ENCODE results near the gene SYT2.
"Not testable (repeated sequence)": the region's sequence is repeated elsewhere in the genome, so short reads cannot be mapped to it uniquely, and the experiment has no call there.

SYT2 gene

DNA sequence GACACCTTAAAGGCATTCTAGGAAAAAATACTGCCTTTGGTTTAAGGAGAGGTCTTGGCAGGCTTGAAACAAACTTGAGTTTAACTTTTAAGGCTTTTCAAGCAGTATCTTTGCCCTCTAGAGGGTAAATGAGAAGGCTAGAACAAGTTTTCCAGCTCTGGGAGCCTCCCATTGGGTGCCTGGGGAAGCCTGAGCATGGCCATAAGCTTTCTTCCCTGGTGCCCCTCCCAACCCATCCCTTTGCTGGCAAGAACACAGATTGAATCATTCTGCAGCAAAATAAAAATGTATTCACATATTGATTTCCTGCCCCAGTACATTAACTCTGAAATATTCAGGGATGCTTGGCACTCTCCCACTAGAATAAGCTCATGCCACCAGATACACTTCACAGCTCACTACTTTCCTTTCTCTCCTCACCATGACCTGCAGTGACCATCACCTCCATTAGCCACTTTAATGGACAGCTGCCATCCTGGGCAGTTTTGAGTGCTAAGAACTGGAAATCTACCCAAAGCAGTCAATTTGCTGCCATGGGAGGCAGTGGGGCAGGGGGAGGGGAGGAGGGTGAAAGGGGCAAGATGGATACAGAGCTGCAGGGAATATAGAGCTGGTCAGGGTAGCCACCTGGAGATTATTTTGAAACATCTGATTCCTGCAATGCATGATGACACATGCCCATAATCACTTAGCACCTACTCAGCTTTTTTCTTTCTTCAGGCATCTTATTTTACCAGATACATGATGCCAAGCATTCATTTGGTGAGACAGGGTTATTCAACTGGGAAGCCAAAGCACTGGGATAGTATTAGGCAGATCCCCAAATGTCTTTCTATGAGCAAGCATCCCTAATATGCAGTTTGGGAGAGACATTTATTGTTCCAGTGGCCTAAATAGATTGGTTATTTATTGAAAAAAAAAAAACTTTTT lies 140.6 kb downstream of the SYT2 start:
- DNase-seq (ENCODE audit: low spot score): no peak

DNA sequence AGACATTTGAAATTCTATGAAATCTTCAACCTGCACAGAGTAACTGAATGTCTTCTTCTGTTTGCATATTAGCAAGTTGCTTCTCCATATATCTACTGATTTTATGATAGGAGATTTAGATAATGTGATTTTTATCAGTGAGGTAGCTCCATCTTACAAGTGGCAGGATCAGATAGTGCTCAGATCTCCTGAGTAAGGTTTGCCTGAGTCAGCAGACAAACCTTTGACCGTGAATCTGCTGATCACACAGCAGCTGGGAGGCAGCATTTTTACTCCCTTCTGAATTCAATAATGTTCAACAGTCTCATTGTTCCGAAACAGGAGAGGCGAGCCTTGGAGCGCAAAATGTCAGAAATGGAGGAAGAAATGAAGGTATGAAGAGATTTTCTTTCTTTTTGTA lies 141.4 kb downstream of the SYT2 start:
- no peak for DNase-seq (ENCODE audit: low spot score)

GRCh38 chr1:202568410-202568809 lies 141.8 kb downstream of the SYT2 start:
- DNase-seq (ENCODE audit: low spot score): no peak

- DNase-seq (ENCODE audit: low spot score): no peak
Observed at GRCh38 chr1:202567738-202568137, 142.5 kb downstream of the SYT2 start.

DNA sequence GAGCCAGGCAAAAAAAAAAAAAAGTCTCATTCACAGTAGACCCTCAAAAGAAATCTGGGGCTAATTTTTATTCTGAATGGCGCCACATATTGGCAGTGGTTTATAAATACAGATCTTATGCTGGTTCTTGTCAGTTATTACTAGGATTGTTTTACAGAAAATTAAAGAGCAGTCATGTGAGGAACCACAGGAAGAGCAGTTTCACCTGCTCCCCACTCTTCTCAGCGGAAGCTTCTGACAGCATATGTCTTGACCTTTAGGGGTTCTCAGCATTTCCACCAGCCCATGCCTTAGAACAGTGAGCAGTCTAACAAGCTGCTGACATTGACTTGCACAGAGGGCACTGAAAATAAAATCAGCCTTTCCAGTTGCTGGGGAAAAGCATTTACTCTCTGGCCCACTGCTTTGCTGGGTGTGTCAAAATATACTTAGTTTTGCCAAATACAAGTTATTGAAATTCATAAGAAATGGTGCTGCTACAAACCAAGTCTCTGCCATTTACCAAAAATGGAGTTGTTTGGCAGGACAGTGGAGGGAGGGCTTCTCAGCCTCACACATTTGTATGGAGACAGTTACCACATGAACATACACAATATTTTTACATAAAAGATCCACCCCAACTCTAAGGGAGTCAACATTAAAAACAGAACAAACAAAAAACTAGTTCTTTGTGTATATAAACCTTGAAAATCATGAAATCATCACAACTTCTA lies 144.2 kb downstream of the SYT2 start:
- no peak for DNase-seq (ENCODE audit: low spot score)

DNA sequence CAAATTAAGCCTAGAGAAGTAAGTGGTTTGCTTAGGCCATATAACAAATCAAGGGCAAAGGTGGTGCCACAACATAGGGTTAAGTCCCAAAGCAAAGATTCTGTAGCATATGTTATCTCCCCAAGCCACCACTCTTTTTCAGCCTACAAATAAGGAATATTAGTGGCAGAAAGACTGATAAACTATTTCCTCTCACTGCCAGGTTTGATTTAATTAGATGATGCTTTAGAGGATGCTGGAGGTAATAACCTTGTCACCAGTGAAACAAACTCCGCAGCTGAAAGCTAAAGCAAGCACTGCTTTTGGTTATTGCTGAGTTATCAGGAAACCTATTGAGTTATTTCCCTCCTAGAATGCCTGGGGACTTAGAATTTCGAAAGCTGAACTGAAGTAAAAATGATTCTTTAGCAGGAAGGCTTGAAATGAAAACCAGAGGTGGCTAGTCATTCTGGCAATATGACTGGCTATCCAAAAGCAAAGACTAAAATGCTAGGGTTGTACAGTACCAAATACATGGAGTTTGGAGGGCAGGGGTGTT lies 145.2 kb downstream of the SYT2 start:
- DNase-seq (ENCODE audit: low spot score): no peak

DNA sequence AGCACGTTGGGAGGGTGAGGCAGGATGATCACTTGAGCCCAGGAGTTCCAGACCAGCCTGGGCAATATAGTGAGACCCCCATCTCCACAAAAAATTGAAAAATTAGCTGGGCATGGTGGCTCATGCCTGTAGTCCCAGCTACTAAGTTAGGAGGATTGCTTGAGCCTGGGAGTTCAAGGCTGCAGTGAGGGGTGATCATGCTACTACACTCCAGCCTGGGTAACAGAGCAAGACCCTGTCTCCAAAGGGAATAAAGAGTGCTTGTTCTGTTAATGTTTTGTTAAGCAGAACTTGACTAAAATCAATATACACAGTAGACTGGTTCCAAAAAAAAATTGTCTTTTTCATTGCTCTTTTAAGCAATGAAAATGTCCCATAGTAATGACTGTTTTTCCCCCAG lies 146.4 kb downstream of the SYT2 start:
- DNase-seq (ENCODE audit: low spot score): no peak

DNA sequence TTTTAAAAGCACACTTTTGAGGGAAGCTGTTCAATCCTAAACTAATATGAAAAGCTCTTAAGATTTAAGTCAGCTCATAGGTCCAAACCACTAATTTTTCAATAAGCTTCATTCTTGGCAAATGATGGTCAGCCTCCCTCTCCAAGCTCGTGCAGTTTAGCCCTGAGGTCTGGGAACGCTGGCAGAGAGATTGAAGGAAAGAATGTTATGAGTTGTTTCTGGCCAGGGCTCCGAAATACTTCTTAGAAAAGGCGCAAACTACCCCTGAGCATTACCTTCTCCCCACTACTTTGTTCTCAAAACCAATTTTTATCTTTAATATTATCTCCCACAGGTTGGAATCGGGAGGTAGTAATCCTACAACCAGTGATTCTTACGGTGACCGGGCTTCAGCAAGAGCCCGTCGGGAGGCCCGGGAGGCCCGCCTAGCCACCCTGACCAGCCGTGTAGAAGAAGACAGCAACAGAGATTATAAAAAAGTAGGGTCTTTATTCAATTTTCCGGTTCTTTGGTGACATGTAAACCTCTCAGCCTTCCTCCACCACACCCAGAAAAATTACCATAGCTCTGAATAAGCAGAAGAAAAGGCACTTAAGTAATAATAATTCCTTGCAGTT lies 147.7 kb downstream of the SYT2 start:
- DNase-seq (ENCODE audit: low spot score): no peak

DNA sequence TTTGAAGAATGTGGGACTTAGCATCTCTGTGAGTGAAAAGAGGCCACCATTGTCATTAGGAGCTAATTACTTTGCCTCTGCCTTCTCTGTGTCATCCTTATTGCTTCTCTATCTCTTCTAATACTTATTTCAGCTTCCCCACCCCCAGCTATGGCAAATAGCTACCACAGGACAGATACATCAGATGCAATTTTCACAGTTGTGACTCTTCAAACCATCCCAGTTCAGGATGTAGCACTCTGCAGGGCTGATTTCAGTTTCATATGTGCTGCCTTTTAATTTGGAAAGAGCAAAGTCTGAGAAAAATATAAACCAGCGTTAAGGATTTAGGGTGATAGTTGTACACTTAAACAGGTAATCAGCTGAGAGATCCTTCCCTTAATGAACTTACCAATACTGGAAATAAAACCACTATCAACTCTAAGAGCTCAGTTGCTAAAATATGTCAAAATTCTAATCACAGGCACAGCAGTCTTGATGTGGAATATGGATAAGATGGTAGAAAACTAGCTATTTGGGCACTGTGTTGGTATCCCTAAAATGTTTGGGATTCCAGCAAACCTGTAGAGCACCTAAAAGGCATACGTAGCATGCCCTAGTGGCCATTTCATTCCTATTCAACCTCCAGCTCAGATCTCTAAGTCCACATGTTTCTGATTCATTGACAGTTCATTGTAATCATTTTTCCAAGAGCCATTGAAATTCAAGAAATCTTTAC lies 148.4 kb downstream of the SYT2 start:
- no peak for DNase-seq (ENCODE audit: low spot score)

DNA sequence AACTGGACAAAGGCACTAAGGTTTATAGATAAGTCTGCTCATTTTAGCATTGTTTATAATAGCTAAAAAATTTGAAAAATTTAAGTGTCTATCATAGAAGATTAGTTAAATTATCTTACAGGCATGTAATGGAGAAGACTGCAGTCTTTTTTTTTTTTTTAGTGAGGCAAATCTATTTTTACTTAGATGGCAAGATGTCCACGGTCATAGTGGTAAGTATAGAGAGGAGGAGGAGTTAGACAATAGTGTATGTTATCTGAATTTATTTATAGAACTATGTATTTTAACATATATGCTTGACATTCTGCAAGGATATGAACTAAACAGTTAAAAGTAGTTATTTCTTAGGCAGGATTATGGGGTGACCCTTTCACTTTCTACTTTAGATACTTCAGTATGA lies 149.0 kb downstream of the SYT2 start:
- DNase-seq (ENCODE audit: low spot score): no peak

DNA sequence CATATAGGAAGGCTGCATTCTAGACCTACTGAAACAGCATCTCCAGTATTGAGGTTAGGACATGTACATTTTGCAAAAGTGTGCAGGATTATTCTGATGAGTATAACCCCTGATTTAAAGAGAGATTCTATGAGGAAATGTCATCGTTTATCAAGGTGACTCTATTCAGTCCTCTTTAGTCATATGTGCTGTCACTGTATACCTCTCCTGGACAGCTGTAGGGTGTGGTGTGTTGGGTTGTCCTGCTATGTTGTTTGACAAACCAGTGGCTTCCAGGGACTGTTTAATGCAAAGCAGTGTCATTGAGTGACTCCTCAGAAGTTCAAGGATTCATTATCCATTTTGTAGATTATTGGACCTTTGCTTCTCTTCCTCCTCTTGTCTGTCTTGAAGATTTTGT lies 152.6 kb downstream of the SYT2 start:
- DNase-seq (ENCODE audit: low spot score): not testable (repeated sequence)

DNA sequence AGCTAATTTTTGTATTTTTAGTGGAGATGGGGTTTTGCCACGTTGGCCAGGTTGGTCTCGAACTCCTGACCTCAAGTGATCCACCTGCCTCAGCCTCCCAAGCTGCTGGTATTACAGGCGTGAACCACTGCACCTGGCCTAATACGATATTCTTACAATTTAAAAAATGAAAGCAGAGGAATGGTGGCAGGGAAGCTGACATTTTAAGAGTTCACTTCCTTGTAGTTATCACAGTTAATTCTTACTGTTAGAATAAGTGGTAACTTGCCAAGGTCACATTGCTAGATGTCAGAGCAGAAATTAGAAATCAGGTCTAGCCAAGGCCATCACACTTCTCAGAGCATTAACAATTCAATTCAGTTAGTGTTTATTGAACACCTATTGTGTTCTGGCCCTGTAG lies 154.2 kb downstream of the SYT2 start:
- not testable (repeated sequence) for DNase-seq (ENCODE audit: low spot score)

- DNase-seq (ENCODE audit: low spot score): not testable (repeated sequence)
Observed at GRCh38 chr1:202554619-202555018, 155.6 kb downstream of the SYT2 start.

GRCh38 chr1:202553560-202554038 lies 156.7 kb downstream of the SYT2 start:
- DNase-seq (ENCODE audit: low spot score): no peak

DNA sequence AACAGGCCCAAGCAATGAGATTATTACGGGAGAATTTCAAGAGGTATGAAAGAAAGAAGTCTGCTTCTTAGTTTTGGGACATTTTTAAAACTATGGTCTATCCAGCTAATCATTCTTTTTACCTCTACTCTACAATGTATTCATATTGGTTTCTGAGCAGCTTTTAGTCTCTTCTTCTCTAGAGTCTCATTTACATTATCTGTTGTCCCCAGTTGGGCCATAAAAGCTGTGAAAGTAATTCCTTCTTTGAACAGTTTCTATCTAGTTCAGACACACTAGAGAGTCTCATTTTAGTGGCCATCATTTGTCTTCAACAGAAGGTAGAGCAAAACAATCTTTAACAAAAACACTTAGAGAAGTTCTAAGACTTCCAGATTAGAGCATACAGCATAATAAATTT lies 157.2 kb downstream of the SYT2 start:
- not testable (repeated sequence) for DNase-seq (ENCODE audit: low spot score)

- DNase-seq (ENCODE audit: low spot score): not testable (repeated sequence)
Observed at GRCh38 chr1:202552615-202553014, 157.6 kb downstream of the SYT2 start.

GRCh38 chr1:202551683-202552082 lies 158.6 kb downstream of the SYT2 start:
- no peak for DNase-seq (ENCODE audit: low spot score)

DNA sequence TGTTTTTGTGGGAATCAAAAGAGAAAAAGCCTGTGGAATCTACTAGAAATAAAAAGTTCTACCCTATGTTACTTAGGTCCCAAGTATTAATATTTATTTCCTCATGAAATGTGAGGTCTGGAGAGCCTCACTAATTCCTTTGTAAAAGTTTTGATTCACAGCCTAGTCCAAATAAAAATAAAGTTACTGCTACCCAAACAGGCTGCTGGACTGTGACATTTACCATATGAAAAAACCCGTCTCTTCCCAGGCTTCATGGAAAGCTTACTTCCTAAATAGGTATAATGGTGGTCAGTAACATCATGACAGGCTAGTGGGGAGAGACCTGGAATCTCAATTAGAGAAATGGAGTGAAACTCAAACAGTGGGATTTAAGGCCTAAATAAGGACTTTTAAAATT lies 160.2 kb downstream of the SYT2 start:
- DNase-seq (ENCODE audit: low spot score): not testable (repeated sequence)

DNA sequence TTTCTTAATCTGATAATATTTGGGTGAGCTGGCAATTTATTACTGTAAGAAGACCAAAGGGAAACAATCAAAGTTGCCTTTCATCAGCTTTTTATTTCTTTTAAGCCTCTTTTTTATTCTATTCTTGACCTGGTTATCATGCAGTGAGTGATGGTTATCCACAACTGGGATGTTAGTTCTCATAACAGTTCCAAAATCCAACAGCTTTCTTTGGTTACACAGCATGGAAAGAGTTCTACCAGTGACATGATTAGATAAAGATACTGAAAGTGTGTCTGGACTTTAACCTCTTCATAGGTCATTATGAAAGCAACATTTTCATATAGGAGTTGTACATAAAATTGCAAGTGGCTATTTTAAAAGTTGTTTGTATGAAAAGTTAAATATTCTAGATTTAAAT lies 163.0 kb downstream of the SYT2 start:
- DNase-seq (ENCODE audit: low spot score): no peak

- DNase-seq (ENCODE audit: low spot score): not testable (repeated sequence)
Observed at GRCh38 chr1:202546796-202547195, 163.5 kb downstream of the SYT2 start.

DNA sequence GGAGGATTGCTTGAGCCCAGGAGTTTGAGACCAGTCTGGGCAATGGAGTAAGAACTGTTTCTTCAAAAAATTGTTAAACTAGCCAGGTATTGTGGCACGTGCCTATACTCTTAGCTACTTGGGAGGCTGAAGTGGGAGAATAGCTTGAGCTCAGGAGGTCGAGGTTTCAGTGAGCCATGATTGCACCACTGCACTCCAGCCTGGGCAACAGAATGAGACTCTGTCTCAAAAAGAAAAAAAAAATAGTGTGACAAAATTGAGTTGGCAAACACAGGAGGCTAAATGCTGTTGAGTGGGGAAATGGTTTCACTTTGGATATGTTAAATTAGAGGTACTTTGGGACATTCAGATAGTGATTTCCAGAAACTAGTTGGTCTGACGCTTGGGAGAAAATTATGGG lies 163.9 kb downstream of the SYT2 start:
- DNase-seq (ENCODE audit: low spot score): not testable (repeated sequence)
